Subcutaneous adipose tissue (tissue), 4 donors: ENCODE measurements around the gene PGP. TPM values are rescaled to one million over a fixed set of nuclear protein-coding genes. Genes with fewer than 3 reads are reported as not detected.

Experiments used
- CTCF ChIP-seq: fragments of 450-650 bp; IDR thresholded peaks from one replicate; pipeline ENCODE4 v1.5.1; 2016; ENCODE audit warnings: low read depth, mild to moderate bottlenecking, control low read depth, antibody characterized with exemption, moderate library complexity
- total RNA-seq, 4 donors: library from RNA; depleted of rRNA; stranded (reverse); fragments of >200 nt; gene quantifications; one replicate each; pipeline ENCODE4 v1.1.0, GENCODE V29; 2016

Gene PGP
- total RNA-seq, 4 donors from 2014 or later, result 7.7 to 21.1 (median 10.3) TPM

- no peak for TF ChIP-seq CTCF
Measured at GRCh38 chr16:2174396-2175131, 40.1 kb downstream of the PGP start.

GRCh38 chr16:2173916-2174315 is 40.7 kb downstream of the PGP start:
- no peak for TF ChIP-seq CTCF

- TF ChIP-seq CTCF, result no peak
Measured at GRCh38 chr16:2173366-2173765, 41.3 kb downstream of the PGP start.

- TF ChIP-seq CTCF, result no peak
Measured at GRCh38 chr16:2172688-2173335, 41.8 kb downstream of the PGP start.

- no peak for TF ChIP-seq CTCF
Measured at GRCh38 chr16:2171601-2172178, 43.0 kb downstream of the PGP start.

- TF ChIP-seq CTCF, result no peak
Measured at GRCh38 chr16:2170587-2171435, 43.8 kb downstream of the PGP start.
